HFFc6 (cell line): ENCODE measurements around the gene JOSD2. TPM values are rescaled to one million over a fixed set of nuclear protein-coding genes. Genes with fewer than 3 reads are reported as not detected.

ENCODE experiments used
- DNase-seq: peaks from one replicate; pipeline ENCODE4 v3.0.0-alpha.2; 2018
- H3K27ac Mint-ChIP-seq: 2 replicates; pipeline ENCODE4 v1.8.0; 2020; ENCODE audit warnings: mild to moderate bottlenecking, mixed read lengths
- H3K27me3 Mint-ChIP-seq: 2 replicates; pipeline ENCODE4 v1.8.0; 2021; ENCODE audit warnings: mild to moderate bottlenecking, moderate library complexity, mixed read lengths; ENCODE audit not compliant: insufficient read depth
- H3K36me3 Mint-ChIP-seq: 2 replicates; pipeline ENCODE4 v1.8.0; 2021; ENCODE audit warnings: low read depth, mixed read lengths
- H3K4me1 Mint-ChIP-seq: 2 replicates; pipeline ENCODE4 v1.8.0; 2020; ENCODE audit warnings: low read depth, mixed read lengths
- H3K4me3 Mint-ChIP-seq: 2 replicates; pipeline ENCODE4 v1.8.0; 2020; ENCODE audit warnings: mild to moderate bottlenecking, moderate library complexity, mixed read lengths
- H3K9me3 Mint-ChIP-seq: 2 replicates; pipeline ENCODE4 v1.8.0; 2020; ENCODE audit warnings: mild to moderate bottlenecking, mixed read lengths
- CTCF ChIP-seq: fragments of 200-600 bp; sonication (generic); IDR thresholded peaks from 2 replicates; pipeline ENCODE4 v1.5.0; 2021; ENCODE audit warnings: antibody characterized with exemption, mild to moderate bottlenecking
- total RNA-seq, 6 experiments: library from RNA; stranded (reverse); fragmentation: NEBNext Ultra II Directional; extraction: Animal tissue kit (Norgen Biotek cat#: 25700); gene quantifications; 2 replicates in 1 of 6; 3 replicates in 5 of 6; pipeline ENCODE4 v1.2.3, GENCODE V29; 2021

JOSD2 gene
- total RNA-seq, 6 experiments from 2014 or later = 62.7 to 86.3 (median 72.8) TPM

- Mint-ChIP-seq H3K27me3 (peaks cover 5% of the 10 kb centered on the region), H3K27ac (no peak overlapping the region), H3K9me3 (no peaks in the 10 kb centered on the region), H3K36me3 (no peaks in the 10 kb centered on the region), H3K4me1 (peaks cover 5% of the 10 kb centered on the region; the same call in 1 of the 2 replicates), H3K4me3 (no peak overlapping the region)
- no peak for DNase-seq
- TF ChIP-seq CTCF = no peak
Measured at GRCh38 chr19:50505856-50506611, 5.0 kb downstream of the JOSD2 start.

DNA sequence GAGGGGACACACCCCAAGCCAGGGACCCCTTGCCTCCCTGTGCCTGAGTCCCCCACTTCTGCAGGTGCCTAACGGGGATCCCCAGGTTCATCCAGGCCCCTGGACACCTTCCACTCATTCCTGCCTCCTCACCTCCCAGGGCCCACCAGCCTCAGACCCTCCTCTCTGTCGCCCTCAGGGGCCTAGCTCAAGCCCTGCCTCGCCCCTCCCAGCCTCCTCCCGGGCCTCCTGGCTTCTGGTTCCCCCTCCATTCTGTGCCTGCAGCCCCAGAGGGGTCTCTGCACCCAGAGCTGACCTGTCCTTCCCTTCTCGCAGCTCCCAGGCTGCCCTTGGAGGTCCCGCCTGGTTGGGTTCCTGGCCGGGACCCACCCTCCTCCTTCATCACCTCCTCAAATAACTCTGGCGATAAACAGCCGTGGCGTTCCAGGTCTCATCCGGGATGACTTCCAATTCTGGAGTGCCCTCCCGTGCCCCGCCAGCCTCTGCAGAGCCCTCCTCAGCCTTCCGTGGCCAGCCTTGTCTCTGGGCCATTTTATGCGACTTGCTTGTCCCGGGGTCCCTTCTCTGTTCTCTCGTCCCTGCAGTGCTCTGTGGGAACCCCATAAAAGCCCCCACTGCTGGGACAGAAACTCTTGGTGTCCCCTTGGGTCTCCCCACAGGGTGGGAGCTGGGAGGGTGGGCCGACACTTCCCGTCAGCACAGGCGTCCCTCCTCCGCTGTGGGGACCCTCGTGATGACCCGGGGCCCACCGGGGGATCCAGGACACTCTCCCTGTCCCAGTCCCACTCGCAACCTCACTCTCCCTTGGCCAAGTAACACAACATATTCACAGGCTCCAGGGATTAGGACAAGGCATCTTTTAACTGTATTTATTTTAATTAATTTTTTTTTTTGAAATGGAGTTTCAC lies 9.2 kb downstream of the JOSD2 start:
- H3K9me3 Mint-ChIP-seq = no peaks in the 10 kb centered on the region
- H3K4me1 Mint-ChIP-seq = no peaks in the 10 kb centered on the region
- no peak for DNase-seq
- no peak overlapping the region for H3K4me3 Mint-ChIP-seq
- no peaks in the 10 kb centered on the region for H3K36me3 Mint-ChIP-seq
- no peak overlapping the region for H3K27ac Mint-ChIP-seq
- TF ChIP-seq CTCF = no peak
- peaks cover 4% of the 10 kb centered on the region for H3K27me3 Mint-ChIP-seq

GRCh38 chr19:50501186-50501567 lies 9.8 kb downstream of the JOSD2 start:
- Mint-ChIP-seq H3K36me3 (no peaks in the 10 kb centered on the region), H3K27me3 (peaks cover 4% of the 10 kb centered on the region), H3K27ac (no peak overlapping the region), H3K9me3 (no peaks in the 10 kb centered on the region), H3K4me1 (no peaks in the 10 kb centered on the region), H3K4me3 (no peak overlapping the region)
- TF ChIP-seq CTCF = no peak
- no peak for DNase-seq

DNA sequence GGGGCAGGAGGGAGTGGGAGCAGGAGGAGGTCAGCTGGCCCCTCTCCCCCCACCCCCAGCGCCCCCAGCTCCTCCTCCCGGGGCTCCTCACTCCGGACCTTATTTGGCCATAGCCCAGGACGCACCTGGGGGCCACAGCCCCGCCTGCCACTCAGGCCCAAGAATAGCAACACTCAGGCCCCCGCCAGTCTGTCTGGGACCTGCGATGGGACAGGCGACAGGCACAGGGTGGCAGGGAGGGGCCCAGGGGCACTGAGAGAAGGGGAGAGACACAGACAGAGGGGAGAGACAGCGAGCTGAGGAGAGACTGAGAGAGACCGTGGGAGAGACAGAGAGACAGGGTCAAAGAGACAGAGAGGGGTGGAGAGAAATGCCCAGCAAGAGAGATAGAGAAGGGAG lies 10.2 kb downstream of the JOSD2 start:
- no peak overlapping the region for H3K27ac Mint-ChIP-seq
- no peak overlapping the region for H3K4me3 Mint-ChIP-seq
- H3K4me1 Mint-ChIP-seq = no peaks in the 10 kb centered on the region
- no peaks in the 10 kb centered on the region for H3K36me3 Mint-ChIP-seq
- H3K27me3 Mint-ChIP-seq = peaks cover 4% of the 10 kb centered on the region
- no peak for DNase-seq
- TF ChIP-seq CTCF = no peak
- no peaks in the 10 kb centered on the region for H3K9me3 Mint-ChIP-seq

DNA sequence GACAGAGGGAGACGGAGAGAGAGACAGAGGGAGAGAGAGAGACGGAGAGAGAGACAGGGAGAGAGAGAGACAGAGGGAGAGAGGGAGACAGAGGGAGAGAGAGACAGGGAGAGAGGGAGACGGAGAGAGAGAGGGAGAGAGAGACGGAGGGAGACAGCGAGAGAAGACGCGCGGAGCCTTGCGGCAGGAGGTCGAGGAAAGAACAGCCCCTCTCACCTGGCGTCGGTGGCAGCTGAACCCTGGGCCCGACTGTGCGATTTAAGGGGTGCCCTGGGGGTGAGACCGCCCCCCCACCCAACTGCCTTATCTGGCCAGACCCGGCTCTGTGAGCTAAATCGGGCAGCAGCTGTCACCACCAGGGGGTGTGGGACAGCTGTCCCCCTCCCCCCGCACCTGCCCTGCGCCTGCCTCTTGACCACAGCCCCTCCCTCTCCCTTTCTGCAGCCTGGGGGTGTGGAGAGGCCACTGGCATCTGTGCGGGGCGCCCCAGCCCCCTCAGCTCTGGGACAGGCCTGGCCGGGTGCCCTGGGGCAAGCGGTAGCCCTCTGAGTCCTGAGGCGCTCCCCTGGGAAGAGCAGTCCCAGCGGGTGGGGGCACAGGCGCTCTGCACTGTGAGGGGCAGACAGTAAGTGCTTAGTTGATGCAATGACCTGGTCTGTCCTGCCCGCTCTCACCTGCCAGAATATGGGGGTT lies 10.8 kb downstream of the JOSD2 start:
- TF ChIP-seq CTCF = peak; percentile 48

More for the DNA sequence above, 10.8 kb downstream of the JOSD2 start:
- Mint-ChIP-seq H3K4me3 (no peak overlapping the region), H3K27ac (no peak overlapping the region), H3K27me3 (peaks cover 6% of the 10 kb centered on the region), H3K36me3 (no peaks in the 10 kb centered on the region), H3K4me1 (no peaks in the 10 kb centered on the region), H3K9me3 (no peaks in the 10 kb centered on the region)
- DNase-seq = no peak
